Fibroblast of skin of right biceps (primary cell): Measurements from ENCODE around the gene NOD2.

Experiments
- DNase-seq: peaks from one replicate; pipeline ENCODE4 v3.0.0-alpha.2; 2013

NOD2 gene

GRCh38 chr16:50692999-50693781 lies at the start of gene NOD2:
TSS of gene NOD2 (plus strand) at chr16:50693606. CDS start at chr16:50699496, 5,890 bp downstream.
- DNase-seq, result peak; percentile 11

DNA sequence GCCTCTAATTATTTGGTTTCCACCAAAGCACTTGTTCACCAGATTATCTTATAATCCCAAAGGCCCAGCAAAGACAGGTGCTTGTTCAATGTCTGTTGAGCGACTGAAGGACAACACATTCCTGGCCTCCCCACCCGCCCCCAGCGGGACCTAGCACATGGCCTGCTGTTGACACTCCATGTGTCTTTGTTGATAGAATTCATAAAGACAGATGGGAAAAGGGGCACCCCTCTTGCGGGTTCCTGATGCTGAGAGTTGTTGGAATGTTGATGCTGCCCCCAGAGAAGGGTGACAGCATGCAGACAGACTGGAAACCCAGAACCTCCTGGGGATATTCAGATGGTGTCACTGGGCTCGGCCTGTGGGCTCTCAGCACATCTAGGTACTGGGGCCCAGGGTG lies 49.2 kb upstream of the NOD2 start:
- no peak for DNase-seq

- DNase-seq, result peak; percentile 35
These were observed 48.7 kb upstream of the NOD2 start for GRCh38 chr16:50644729-50645128.

GRCh38 chr16:50645563-50646220 lies 47.7 kb upstream of the NOD2 start:
- no peak for DNase-seq

DNA sequence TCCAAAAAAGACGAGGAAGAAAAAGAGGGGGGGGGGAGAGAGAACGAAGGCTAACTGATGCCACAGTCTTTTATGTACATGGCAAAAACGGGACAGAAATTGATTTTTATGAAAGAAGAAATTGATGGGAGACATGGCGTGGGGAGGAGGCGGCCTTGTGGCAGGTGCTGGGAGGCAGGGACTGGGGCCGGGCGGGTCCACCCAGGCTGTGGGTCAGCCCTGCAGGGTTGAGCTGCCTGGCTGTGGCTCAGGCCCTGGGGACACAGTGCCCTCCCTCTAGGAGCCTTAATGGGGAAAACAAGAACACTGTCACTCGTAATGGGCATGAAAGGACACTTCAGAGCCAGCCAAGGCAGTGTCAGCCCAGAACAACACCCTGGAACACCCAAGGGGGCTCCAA lies 47.1 kb upstream of the NOD2 start:
- no peak for DNase-seq

DNA sequence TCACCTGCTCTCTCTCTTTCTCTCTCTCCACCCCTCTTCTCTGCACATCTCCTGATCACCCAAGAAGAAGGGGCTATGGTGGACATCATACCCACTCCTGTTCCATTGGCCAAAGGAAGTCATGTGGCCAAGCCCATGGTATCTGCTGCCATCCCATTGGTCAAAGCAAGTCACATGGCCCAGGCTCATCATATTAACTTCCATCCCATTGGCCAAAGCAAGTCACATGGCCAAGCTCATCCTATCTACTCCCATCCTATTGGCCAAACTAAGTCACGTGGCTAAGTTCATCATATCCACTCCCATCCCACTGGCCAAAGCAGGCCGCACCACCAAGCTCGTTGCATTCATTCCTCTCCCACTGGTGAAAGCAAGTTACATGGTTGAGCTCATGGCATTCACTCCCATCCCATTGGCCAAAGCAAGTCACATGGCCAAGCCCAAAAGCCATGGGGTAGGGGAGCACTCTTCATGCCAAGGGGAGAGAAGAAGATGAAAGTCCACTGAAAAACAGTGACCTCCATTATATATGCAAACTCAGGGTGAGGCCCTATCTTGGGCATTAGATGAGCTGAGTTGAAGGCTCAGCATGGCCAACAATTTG lies 41.5 kb upstream of the NOD2 start:
- DNase-seq, result no peak

DNA sequence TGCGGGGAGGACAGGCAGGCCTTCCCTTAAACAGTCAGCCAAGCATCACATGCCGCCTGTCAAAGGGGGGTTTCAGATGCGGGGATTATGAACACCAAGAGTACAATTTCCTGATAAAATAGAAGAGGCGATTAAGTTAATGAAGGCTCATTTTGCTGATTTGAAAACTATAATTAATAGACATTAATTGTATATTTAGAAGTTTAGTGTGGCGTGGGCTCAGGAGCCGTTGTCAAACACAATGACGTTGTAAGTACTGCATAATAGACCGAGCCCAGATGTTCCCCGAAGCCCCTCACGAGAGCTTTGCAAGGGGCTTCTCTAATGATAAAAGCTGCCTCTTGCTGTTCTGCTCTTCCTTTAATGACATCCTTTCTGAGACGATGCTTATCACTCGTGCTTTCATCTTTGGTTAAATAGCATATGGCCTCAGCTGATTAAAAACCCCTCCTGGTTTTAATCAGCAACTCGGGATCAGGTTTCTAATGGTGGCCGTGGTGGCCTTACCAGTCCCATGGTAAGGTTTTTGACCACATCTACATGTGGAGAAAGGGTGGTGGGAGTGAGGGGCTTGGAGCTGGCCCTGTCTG lies 40.5 kb upstream of the NOD2 start:
- no peak for DNase-seq

DNA sequence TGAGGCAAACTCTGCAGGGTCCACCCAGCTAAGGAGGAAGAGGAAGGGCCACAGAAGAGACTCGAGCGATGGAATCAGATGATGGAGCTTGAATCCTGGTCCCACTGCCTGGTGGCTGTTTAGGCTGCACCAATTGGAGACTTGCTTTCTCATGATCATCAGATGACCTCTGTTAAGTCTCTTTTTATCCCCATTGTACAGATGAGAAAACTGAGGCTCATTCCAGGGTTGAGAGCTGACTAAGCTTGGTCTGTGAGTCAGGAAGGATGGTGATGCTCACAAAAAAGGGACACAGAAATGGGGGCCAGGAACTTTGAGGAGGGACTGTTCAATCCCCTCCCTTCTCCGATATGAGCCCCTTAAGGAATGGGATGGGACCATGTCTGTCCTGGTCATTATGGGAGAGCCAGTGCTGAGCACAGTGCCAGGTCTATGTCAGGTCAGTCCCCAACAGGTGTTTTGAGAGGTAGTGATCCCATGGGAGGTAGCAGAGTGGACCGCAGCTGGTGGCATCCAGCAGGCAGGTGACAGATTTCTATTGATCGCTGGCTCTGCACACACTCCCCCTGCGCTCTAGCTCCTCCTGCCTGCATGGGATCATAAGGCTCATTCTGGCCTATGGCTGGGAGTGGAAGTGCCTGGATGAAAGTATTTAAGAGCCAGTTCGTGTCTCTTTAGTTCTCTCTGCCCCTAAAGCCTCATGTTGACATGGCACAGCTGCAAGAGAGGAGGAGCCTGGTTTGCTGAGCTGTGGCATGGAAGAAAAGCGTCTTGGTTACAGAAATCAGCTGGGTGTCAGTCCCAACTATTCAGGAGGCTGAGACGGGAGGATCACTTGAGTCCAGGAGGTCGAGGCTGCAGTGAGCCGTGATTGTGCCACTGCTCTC lies 39.5 kb upstream of the NOD2 start:
- no peak for DNase-seq

DNA sequence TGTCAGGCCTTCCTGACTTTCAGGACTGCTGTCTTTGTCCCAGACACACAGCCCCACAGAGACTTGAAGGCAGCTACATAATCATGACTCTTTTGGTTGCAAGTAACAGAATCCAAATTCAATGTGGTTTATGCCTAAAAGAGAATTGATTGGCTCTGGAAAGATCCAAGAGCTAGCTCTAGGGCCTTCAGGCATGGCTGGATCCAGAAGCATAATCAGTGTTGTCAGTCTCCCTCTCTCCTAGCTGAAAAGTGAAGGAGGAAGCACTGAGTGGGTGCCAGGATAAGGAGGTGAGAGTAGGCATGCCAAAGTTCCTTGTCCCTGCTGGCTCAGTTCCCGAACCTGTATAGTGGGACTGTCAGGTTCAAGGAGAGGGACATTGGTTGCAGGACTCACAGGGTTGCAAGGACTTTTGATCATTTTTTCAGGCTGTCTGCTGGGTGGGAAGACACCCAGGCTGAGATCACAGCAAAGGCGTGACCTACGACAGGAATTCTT lies 37.8 kb upstream of the NOD2 start:
- DNase-seq, result no peak

GRCh38 chr16:50657241-50657640 lies 36.2 kb upstream of the NOD2 start:
- no peak for DNase-seq

DNA sequence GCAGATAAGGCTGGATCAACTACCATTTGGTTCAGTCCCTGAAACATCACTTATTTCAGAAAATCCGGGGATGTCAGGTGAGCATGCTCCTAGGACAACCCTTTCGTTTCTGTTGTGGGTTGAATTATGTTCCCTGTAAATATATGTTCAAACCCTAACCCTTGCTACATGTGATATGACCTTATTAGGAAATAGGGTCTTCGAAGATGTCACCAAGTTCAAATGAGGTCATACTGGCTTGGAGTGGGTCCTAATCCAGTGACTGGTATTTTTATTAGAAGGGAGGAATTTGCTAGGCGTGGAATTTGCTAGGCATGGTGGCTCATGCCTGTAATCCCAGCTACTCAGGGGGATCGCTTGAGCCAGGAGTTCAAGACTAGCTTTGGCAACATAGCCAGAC lies 33.6 kb upstream of the NOD2 start:
- DNase-seq, result no peak

GRCh38 chr16:50662306-50662940 lies 31.0 kb upstream of the NOD2 start:
- no peak for DNase-seq

DNA sequence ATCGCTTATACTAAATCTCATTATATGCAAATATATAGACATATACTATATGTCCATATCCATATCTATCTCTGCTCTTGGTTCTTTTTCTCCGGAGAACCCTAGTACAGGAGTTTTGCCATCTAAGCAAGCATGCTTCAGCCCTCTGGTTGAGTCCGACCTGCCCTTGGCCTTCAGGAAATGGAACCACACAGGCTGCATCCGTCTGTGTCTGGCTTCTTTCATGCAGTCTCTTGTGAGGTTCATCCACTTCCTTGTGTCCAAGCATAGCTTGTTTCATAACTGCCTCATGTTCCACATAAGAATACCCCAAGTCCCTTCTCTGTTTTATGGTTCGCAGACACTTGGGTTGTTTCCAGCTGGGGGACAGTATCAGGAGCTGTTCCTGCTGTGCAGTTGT lies 29.1 kb upstream of the NOD2 start:
- DNase-seq, result no peak

- DNase-seq, result peak; percentile 66
These were observed 28.1 kb upstream of the NOD2 start for GRCh38 chr16:50665128-50665878.

- DNase-seq, result no peak
These were observed 26.5 kb upstream of the NOD2 start for GRCh38 chr16:50666658-50667496.

- no peak for DNase-seq
These were observed 25.7 kb upstream of the NOD2 start for GRCh38 chr16:50667497-50668367.

- no peak for DNase-seq
These were observed 24.9 kb upstream of the NOD2 start for GRCh38 chr16:50668368-50669008.

DNA sequence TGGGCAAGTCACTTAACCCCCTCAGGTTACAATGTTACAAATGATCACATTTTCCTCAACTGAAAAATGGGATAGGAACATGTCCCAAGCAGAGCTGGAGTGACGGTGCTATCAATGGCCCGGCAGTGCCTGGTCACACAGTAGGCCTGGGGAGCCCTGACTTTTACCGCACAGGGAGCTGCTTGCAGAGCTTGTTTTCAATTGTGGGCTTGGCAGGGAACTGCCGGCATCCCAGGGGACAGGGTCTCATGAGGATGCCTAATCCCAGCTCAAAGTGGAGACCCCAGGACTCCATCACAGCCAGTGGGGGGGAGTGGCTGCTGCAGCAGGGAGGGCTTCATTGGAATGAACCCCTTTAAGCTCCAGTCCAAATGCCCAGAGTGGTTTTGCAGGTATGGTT lies 23.7 kb upstream of the NOD2 start:
- DNase-seq, result no peak

DNA sequence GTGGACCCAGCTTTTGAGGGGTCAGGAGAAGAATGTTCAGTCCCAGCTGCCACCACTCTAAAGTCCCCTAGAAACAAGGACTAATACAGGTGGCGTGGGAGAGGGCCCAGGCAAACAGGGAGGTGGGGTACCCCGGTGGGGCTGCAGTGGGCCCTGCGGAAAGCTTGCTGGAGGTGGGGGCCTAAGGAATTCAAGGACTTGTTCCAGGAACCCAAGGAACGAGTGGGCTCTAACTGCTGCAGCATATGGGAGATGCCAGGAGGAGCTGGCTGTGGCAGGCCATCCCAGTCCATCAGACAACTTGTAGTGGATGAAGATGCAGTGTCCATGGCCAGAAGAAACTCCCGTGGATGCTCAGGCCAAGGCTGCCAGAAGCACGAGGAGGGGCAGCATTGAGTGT lies 22.9 kb upstream of the NOD2 start:
- DNase-seq, result no peak
